ENCODE data around the gene PUM2. TPM values are rescaled to one million over a fixed set of nuclear protein-coding genes. Genes with fewer than 3 reads are reported as not detected.

PUM2 gene
- total RNA-seq, 2 donors from 2014 or later, result 114 to 126 TPM

DNA sequence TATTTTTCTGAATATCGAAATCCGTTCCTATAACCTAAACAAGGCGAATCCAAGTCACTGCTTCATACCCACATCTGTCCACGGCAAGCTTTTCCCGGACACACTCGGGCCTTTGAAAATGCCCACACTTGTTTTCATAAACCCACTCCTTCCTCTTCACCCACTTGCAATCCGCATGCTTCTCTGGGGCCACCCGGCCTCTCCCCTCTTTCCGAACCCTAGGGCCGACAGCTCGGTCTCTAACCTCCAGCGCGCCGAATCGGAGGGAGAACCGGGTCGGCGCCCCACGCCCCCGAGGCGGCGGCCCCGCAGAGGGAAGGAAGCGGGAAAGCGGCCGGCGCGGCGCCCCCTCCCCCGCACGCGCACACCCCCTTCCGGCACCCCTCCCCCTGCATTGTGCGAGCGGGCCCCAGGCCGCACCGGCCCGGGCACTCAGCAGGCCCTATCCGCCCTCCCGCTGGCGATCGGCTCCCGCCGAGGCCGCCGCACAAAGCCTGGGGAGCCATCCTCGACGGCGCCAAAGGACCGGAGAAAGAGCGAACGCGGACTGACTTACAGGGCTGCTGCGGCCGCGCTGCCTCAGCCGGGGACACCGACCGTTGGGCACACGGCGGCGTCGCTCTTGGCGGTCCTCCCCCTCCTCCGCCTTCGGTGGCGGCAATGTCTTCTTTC lies 467 bp downstream of the PUM2 start:
- Mint-ChIP-seq H3K27ac (peak overlapping the region; percentile 95), H3K4me3 (no peak overlapping the region), H3K36me3 (ENCODE audit: low read depth) (peaks cover 15% of the 10 kb centered on the region), H3K27me3 (ENCODE audit: insufficient read depth) (no peaks in the 10 kb centered on the region), H3K4me1 (peaks cover 27% of the 10 kb centered on the region), H3K9me3 (no peaks in the 10 kb centered on the region)
- H3K27me3 ChIP-seq (ENCODE audit: control insufficient read depth, insufficient read depth, low read length, poor library complexity, severe bottlenecking), result no peaks in the 10 kb centered on the region
- DNase-seq, result peak; percentile 87
- peaks cover 11% of the 10 kb centered on the region for H3K4me1 ChIP-seq (ENCODE audit: control insufficient read depth, insufficient read depth, low read length)
- peak overlapping the region; percentile 95 for H3K9ac ChIP-seq (ENCODE audit: extremely low read depth, low read length, poor library complexity, severe bottlenecking)
- peak overlapping the region; percentile 97 for H3K4me3 ChIP-seq (ENCODE audit: low read length)
- 0% methylated on average over 17 to 65 of the region's 67 CpGs for WGBS, 2 experiments (ENCODE audit: insufficient coverage in 1 of 2, insufficient read length in 1 of 2)
- peaks cover 18% of the 10 kb centered on the region for H3K36me3 ChIP-seq (ENCODE audit: control insufficient read depth, insufficient read depth, low read length)
- no peak for TF ChIP-seq CTCF (conservative IDR thresholded peaks at IDR 0.05)
- peak overlapping the region; percentile 98 for H3K27ac ChIP-seq (ENCODE audit: low read depth, low read length)
- H3K9me3 ChIP-seq (ENCODE audit: control insufficient read depth, low read length), result no peaks in the 10 kb centered on the region

GRCh38 chr2:20349513-20349921 lies 1.1 kb downstream of the PUM2 start:
- Histone ChIP-seq H3K27ac (ENCODE audit: low read depth, low read length) (peak overlapping the region; percentile 98), H3K9me3 (ENCODE audit: control insufficient read depth, low read length) (no peaks in the 10 kb centered on the region)
- H3K27ac Mint-ChIP-seq, result peak overlapping the region; percentile 95

DNA sequence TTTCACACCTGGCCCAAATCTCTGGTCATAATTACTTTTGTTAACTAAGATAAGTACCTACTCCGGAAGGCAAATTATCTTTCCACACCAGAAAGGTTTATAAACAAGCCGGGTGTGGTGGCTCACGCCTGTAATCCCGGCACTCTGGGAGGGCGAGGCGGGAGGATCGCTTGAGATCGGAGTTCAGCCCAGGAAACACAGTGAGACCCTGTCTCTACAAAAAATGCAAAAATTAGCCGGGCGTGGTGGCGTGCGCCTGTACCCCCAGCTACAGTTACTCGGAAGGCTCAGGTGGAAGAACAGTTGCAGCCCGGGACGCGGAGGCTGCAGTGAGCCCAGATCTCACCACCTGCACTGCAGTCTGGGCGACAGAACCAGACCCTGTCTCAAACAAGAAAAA lies 2.1 kb downstream of the PUM2 start:
- H3K9me3 Mint-ChIP-seq, result no peaks in the 10 kb centered on the region
- TF ChIP-seq CTCF (conservative IDR thresholded peaks at IDR 0.05), result no peak
- peak; percentile 54 for DNase-seq
- H3K27me3 ChIP-seq (ENCODE audit: control insufficient read depth, insufficient read depth, low read length, poor library complexity, severe bottlenecking), result no peaks in the 10 kb centered on the region
- H3K4me1 Mint-ChIP-seq, result peaks cover 29% of the 10 kb centered on the region
- H3K36me3 Mint-ChIP-seq (ENCODE audit: low read depth), result peaks cover 15% of the 10 kb centered on the region
- 81 to 88% methylated on average over 16 to 17 of the region's 17 CpGs for WGBS, 2 experiments (ENCODE audit: insufficient coverage in 1 of 2, insufficient read length in 1 of 2)
- H3K4me3 Mint-ChIP-seq, result no peak overlapping the region
- H3K9ac ChIP-seq (ENCODE audit: extremely low read depth, low read length, poor library complexity, severe bottlenecking), result peak overlapping the region; percentile 95
- H3K36me3 ChIP-seq (ENCODE audit: control insufficient read depth, insufficient read depth, low read length), result peaks cover 21% of the 10 kb centered on the region
- H3K4me1 ChIP-seq (ENCODE audit: control insufficient read depth, insufficient read depth, low read length), result peaks cover 11% of the 10 kb centered on the region
- no peaks in the 10 kb centered on the region for H3K27me3 Mint-ChIP-seq (ENCODE audit: insufficient read depth)
- H3K27ac ChIP-seq (ENCODE audit: low read depth, low read length), result no peak overlapping the region
- H3K9me3 ChIP-seq (ENCODE audit: control insufficient read depth, low read length), result no peaks in the 10 kb centered on the region
- peak overlapping the region; percentile 97 for H3K4me3 ChIP-seq (ENCODE audit: low read length)
- H3K27ac Mint-ChIP-seq, result peak overlapping the region; percentile 80

More at GRCh38 chr2:20349513-20349921, 1.1 kb downstream of the PUM2 start:
- TF ChIP-seq CTCF (conservative IDR thresholded peaks at IDR 0.05), result no peak
- peak overlapping the region; percentile 95 for H3K9ac ChIP-seq (ENCODE audit: extremely low read depth, low read length, poor library complexity, severe bottlenecking)
- 4% methylated on average over 4 to 5 of the region's 5 CpGs for WGBS, 2 experiments (ENCODE audit: insufficient coverage in 1 of 2, insufficient read length in 1 of 2)
- H3K4me1 Mint-ChIP-seq, result peaks cover 27% of the 10 kb centered on the region
- H3K9me3 Mint-ChIP-seq, result no peaks in the 10 kb centered on the region
- no peak for DNase-seq
- H3K4me3 ChIP-seq (ENCODE audit: low read length), result peak overlapping the region; percentile 97
- no peaks in the 10 kb centered on the region for H3K27me3 Mint-ChIP-seq (ENCODE audit: insufficient read depth)
- peaks cover 15% of the 10 kb centered on the region for H3K36me3 Mint-ChIP-seq (ENCODE audit: low read depth)
- peaks cover 11% of the 10 kb centered on the region for H3K4me1 ChIP-seq (ENCODE audit: control insufficient read depth, insufficient read depth, low read length)
- H3K36me3 ChIP-seq (ENCODE audit: control insufficient read depth, insufficient read depth, low read length), result peaks cover 21% of the 10 kb centered on the region
- no peaks in the 10 kb centered on the region for H3K27me3 ChIP-seq (ENCODE audit: control insufficient read depth, insufficient read depth, low read length, poor library complexity, severe bottlenecking)
- H3K4me3 Mint-ChIP-seq, result no peak overlapping the region

Measured in endodermal cell (in vitro differentiated cells).